HG02852 (cell line): Measurements from ENCODE around the gene MED20.
"Not testable (repeated sequence)": the region's sequence is repeated elsewhere in the genome, so short reads cannot be mapped to it uniquely, and the experiment has no call there.

Experiments used
- ATAC-seq: cut with Tn5 transposase; IDR thresholded peaks from one replicate; pipeline ENCODE4 v1.9.1; 2021; ENCODE audit warnings: mild to moderate bottlenecking, moderate library complexity; ENCODE audit not compliant: unreplicated experiment

The MED20 gene, protein sequence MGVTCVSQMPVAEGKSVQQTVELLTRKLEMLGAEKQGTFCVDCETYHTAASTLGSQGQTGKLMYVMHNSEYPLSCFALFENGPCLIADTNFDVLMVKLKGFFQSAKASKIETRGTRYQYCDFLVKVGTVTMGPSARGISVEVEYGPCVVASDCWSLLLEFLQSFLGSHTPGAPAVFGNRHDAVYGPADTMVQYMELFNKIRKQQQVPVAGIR

DNA sequence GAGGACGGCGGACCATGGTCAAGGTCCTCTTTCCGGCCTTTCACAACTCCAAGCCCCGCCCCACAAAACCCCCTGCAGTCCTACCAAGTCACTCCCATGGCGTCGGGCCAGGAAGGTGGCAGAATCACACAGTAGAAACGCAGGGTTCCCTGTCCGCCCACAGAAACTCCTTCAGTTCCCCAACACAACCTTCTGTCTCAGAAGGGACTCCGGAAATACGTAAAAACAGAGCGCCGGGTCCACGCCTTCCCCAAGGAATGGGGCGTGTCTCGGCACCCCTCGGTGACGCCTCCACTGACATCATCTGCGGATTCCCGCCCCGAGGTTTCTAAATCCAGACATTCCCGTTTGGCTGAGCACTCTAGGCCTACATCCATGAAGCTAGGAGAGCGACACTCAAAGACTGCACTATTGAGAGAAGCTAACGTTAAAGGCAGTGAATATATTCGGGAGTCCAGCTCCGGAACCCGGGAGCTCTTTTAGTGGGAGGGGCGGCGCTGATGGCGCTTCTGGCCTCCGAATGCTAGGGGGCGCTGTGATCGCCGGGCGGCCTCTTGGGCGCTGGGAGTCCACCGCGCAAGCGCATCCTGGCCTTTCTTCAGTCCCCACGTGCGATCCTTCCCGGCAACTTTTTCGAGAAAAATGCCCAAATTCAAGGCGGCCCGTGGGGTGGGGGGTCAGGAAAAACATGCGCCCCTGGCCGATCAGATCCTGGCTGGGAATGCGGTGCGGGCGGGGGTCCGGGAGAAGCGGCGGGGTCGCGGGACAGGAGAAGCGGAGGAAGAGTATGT is at the start of gene MED20, which contains the start of gene BYSL:
Gene MED20, minus strand, starts transcription at position 219 of the 791 bp plus-strand sequence. Its CDS starts 121 bp downstream, at position 98.
Gene BYSL, plus strand, starts transcription at position 579 of the 791 bp plus-strand sequence. Its CDS starts 64 bp downstream, at position 643.
- ATAC-seq: peak; percentile 83

DNA sequence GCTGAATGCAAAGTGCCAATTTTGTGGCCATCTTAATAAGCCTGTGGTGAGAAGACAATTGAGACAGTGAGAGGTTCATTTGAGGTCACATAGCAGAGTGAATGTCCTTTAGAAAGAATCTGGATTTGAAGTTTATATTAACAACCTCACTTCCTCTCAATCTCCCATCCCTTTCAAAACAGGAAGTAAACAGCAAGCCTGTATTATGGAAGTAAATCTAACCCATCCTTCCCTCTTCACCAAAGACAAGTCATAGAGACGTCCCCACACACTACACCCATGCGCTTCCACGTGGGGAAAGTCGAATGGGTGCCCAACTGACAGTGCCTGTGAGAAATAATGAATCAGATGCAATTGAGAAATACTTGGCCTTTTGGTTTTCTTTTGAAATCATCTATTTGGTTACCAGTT is 49.5 kb upstream of the MED20 start:
- ATAC-seq: no peak

DNA sequence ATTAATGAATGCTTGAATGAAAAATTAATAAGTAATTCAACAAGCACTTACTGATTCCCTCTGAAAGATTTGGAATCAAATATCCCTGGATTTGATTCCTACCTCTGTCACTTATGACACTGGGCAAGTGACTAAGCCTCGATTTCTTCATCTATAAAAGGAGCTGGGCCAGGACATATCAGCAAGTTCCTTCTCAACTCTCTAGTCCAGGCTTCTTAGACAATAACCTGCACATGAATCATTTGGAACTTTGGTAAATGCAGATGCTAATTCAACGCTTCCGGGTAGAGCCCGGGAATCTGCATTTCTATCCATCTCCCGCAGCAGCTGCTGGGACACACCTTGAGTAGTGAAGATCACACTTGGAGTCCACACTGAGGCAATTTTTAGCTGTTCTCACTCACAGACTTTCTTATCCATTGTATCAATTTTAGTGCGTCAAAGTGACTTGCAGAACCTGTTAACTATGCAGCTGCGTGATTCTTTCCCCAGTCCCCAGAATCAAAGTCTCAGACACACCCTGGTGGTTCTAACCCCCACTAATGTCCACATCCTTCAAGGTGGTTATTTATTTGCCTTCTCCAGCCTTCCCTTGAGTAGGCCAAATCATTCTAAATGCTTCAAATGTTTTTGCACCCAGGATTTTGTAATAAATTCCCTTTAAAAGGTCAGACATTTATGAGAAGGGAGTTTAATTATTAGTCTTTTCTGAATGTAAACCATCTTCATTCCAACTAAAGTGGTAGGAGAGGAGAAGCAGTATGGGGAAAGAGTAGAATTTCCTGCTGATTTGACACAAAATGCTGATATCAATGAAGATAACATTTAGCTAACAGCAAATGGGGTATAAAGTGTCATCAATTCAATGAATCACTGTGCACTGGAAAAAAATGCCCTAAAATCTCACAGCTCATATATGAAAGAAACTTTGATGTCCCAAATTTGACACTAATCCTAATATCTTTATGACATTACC is 46.7 kb upstream of the MED20 start:
- ATAC-seq: no peak

DNA sequence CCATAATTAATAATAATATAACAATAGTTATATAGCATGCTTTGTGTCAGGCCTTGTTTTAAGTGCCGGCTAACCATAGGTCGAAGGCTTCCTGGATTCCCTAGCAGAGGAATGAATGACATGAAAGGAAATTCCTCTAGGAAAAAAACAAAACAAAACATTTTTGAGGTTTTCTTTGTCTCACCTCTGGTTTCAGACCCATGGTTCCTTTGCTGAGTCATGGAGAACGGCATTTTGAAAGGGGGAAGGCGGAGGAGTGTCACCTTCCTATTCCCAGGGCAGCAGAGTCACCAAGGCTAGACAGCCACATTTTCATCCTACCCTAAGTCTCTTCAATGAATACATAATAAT is 46.0 kb upstream of the MED20 start:
- no peak for ATAC-seq

DNA sequence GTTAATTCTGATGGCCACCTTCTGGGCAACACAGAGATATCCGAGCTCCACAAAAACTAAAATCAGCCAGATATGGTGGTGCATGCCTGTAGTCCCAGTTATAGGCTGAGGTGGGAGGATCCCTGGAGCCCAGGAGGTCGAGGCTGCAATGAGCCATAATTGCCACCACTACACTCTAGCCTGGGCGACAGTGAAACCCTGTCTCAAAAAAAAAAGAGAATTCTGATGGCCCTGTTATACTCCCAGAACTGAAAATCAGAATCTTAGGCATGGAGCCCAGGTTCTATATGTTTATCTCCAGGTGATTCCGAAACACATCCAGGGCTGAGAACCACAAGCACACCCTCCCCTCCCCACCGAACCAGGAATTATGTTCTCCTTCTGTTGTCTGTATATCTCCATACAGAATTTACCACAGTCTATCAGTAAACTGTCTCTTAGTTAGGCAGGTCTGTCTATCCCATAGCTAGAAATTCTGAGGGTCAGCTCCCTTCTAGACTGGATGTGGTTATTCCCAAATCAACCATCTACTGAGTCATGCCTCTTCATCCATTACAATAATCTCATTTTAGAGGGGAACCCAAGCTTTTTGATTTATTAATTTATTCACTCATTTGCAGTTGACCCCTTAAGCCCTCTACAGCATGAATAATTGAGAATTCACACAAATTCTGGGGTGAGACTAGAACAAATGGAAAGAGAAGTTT is 45.4 kb upstream of the MED20 start:
- ATAC-seq: no peak

DNA sequence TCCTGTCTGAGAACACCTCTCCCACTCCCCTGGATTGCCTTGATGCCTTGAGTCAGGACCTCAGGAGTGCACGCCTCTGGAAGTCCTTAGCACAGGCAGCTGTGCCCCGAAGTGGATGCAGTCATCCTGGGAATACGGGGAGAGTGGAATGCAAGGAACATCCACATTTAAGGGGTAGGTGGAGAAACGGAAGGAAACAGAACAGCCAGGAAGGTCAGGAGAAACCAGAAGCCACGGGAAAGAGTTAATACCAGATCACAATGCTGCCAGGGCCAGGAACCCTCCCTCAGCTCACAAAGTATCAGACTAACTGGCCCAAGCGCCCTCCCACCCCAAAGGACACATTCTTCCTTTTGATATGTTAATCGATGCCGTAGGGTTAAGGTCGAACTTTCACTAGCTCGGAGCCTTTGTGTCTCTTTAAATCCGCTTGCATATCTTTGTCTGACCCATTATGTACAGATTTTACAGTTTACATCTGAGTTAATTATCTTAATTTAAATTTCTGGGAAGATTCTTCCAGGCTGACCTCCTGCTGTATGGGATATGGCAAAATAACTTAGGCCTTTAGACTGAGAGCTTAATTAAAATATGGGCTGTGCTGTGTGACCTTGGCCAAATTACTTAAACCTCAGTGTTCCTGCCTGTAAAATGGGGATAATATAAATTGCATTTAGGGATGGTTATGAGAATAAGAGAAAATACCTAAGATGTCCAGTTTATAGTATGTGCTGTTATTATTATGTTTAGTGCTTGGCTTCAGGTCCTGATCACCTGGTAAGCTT is 44.7 kb upstream of the MED20 start:
- ATAC-seq: no peak

DNA sequence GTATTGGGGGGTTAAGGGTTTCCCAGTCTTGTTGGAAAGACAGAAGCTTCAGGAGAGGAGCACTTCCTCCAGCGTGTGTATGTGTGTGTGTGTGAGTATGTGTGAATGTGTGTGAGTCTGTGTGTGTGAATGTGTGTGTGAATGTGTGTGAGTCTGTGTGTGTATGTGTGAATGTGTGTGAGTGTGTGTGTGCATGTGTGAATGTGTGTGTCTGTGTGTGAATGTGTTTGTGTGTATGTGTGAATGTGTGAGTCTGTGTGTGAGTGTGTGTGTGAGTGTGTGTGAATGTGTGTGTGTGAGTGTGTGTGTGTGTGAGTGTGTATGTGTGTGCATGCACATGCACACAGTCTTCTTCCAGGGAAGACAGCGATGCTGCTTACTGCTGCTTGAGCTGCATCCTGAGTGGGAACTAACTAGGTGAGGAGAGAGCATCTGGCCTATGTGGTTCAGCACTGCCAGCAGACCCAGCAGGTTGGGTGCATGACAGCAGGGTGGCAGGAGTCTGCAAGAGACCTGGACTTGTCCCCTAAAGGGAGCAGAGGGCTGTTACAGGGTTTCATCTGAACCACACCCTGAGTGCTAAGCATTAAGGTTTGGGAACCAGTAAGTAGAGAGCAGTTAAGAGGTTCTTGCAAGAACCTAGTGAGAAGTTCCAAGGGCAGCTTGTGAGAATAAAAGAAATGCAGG is 43.4 kb upstream of the MED20 start:
- ATAC-seq: no peak

DNA sequence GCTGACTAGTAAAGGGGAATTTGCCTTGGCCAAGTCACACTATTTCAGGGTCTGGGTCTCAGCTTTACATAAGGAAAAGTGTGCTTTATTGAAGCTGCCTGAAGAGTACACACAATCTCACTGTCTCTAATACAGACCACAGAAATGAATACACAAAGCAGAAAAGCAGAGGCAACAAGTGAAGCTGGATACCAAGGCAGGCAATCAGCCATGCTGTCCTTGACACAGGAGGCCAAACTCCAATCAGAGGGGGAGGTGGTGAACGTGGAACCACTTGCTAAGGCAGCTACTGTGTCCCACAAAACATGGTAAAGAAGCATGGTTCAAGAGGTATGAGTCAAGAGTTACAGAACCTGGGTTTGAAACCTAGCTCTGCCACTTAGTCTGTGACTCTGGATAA is 42.4 kb upstream of the MED20 start:
- ATAC-seq: no peak

DNA sequence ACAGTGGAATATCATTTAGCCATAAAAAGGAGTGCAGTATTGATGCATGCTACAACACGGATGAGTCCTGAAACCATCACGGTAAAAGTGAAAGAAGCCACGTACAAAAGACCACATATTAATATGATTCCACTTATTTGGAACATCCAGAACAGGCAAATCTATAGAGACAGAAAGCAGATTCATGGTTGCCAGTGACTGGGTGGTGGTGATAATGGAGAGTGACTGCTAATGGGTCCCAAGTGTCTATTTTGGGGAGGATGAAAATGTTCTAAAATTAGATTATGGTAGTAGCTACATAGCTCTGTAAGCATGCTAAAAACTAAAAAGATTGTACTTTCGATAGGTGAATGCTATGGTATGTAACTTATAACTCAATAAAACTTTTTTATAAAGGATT is 39.1 kb upstream of the MED20 start:
- ATAC-seq: no peak

DNA sequence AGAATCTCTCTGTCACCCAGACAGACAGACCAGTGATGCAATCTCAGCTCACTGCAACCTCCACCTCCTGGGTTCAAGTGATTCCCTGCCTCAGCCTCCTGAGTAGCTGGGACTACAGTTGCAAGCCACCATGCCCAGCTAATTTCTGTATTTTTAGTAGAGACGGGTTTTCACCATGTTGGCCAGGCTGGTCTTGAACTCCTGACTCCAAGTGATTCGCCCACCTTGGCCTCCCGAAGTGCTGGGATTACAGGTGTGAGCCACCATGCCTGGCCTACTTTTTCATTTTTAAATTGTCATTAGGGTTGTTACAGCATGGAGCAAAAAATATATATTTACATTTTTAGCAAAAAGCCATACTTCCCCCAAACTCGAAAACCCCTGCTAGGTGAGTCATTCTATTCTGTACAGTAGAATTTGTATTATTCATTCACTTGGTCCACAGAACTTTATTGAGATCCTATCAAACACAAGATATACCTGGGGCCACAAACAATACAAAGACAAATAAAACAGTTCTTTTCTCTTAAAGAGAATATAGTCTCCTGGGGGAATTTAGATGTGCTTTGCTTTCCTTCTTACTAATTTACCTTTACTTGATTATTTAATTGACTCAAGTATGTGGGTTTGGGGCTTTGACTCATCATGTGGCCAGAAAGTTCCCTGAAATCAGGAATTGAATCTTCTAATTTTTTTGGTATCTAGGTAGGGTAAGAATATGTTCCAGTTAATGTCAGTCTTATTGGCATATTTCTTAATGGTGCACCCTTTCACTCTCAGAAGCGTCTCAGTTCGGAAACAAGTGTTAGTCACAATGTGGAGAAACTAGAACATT is 37.3 kb upstream of the MED20 start:
- no peak for ATAC-seq

DNA sequence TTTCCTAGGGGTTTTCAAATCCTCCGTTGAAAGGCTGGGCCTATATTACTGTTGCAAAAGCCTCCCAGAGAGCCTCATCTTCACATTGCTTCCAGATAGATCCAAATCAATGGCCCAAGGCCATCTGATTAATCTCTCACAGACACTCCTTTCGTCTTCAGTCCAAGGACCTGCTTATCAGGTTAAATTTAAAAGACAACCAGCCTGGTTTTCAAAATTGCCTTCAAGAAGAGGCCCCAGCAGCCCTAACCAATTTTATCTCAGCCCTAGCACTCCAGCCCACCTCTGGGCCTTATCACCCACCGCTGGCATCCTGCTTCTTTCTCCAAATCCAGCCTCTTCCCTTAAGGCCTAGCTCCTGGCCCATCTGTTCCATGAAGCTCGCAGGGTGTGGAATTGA is 36.2 kb upstream of the MED20 start:
- no peak for ATAC-seq

DNA sequence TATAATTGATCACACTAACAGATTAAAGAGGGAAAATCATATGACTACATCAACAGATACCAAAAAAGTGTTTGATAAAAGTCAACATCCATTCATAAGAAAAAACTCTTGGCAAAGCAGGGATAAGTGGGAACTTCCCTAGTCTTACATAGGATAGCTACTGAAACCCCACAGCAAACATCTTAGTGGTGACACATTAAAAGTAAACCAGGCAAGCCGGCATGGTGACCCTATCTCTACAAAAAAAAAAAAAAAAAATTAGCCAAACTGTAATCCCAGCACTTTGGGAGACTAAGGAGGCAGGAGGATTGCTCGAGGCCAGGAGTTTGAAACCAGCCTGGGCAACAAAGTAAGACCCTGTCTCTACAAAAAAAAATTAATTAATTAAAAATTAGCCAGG is 34.5 kb upstream of the MED20 start:
- ATAC-seq: no peak

DNA sequence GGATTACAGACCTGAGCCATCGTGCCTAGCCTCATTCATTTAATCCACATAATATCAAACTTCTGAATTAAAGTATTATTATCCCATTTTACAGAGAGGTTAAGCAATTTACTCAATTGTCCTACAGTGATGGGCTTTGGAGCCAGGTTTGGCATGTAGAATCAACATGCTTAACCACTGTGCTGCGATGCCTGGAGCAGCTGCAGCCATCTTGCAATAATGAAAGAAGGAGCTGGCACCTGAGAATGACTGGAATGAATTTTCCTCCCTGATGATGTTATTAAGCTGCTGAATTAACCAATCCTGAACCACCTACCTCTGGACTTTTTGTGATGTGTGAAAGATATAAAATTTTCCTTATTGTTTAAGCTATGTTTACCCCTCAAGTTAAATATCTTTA is 33.7 kb upstream of the MED20 start:
- no peak for ATAC-seq

DNA sequence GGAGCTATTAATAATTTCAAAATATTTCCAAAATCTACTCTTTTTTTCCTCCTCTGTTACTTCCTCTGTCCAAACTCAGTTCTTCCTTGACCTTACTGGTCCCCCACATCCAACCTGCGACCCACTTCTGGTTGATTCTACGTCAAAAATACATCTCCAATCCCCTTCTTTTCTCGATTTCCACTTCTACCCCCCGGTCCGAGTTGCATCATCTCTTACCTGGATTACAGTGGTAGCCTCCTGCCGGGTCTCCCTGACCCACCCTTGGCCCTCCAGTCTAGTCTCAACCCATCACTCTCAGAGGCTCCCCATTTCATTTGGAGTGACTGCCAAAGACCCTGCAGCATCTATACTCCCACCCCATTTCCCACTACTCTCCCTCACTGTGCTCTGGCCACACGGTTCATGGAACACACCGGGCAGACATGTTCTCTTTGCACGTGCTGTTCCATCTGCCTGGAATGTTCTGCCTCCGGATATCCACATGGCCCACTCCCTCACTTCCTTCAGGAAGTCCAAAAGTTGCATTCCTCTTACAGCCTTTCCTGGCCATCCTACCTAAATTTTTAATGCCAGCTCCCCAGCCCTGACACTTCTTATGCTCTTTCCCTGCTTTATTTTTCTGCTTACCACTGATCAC is 26.8 kb upstream of the MED20 start:
- no peak for ATAC-seq

DNA sequence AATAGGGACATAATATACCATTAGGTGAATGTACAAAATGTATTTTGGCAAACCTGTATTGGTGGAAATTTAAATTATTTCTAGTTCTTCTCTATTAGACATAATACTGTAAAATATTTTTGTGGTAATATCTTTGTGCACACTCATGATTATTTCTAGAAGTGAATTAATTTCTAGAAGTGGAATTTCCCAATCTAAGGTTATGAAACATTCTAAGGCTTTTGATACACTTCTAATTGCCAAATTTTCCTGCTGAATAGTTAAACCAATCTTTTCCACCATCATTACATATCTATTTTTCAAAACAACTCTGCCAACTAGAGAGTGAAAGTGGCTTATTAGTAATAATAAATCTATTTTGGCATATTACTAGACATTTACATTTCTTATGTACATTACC is 22.5 kb upstream of the MED20 start:
- ATAC-seq: no peak

DNA sequence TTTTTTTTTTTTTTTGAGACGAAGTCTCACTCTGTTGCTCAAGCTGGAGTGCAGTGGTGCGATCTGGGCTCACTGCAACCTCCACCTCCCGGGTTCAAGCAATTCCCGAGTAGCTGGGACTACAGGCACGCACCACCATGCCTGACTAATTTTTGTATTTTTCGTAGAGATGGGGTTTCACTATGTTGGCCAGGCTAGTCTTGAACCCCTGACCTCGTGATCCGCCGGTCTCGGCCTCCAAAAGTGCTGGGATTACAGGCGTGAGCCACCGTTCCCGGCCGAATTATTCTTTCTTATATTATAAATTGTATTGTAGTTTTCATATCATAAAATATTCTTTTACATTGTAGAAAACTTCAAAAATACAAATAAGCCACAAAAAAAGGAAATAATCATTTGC is 21.9 kb upstream of the MED20 start:
- not testable (repeated sequence) for ATAC-seq

DNA sequence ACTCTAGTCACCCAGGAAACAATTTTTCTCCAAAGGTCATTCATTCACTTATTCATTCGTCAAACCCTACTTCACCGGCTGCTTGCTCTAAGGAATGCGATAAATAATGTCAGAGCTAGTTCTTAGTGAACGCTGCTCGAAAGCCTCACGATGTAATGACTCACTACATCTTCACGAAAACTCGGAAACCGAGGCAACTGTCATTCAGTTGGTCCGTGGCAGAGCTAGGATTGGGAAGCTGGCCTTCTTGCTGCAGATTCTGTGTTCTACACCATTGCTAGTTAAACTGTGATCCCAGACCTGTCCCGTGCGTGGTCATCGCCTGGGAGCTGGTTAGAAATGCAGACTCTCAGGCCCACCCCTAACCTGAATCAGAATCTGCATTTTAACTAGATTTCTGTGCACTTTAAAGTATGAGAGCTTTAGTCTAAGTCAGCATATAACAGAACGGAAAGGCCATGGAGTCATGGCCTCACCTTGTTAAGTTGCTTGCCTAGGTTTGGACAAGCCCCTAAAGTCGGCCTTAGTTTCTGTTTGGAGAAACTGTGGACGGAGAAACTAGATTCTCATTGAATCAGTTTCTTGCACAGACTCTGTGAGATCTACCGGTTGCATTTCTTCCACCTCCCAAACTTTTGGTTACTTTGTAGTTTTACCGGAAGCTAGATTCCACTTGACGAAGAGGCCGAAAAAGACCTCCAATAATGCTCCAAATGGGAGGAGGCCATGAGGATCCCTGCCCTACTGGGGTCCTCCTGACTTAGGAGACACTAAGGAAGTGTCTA is 21.3 kb upstream of the MED20 start:
- ATAC-seq: peak; percentile 15
